ENCODE data around the gene YY1AP1. TPM values are rescaled to one million over a fixed set of nuclear protein-coding genes. Genes with fewer than 3 reads are reported as not detected.
"Not testable (repeated sequence)": the region's sequence is repeated elsewhere in the genome, so short reads cannot be mapped to it uniquely, and the experiment has no call there.

The YY1AP1 gene
- total RNA-seq, 4 donors from 2014 or later, result 61.7 to 172 (median 94.6) TPM

GRCh38 chr1:155678027-155678426 lies 10.5 kb downstream of the YY1AP1 start:
- no peaks in the 10 kb centered on the region for H3K4me1 ChIP-seq
- H3K27ac ChIP-seq, result no peak overlapping the region
- WGBS, 2 donors, result 93% methylated on average over 4 of the region's 4 CpGs
- no peaks in the 10 kb centered on the region for H3K27me3 ChIP-seq
- H3K36me3 ChIP-seq, result peaks cover 51 to 57% of the 10 kb centered on the region in 2 donors
- TF ChIP-seq POLR2A (IDR thresholded peaks at IDR 0.05), result no peak
- TF ChIP-seq CTCF (IDR thresholded peaks at IDR 0.05), result no peak
- H3K4me3 ChIP-seq (replicated peaks in 1 of 3), result no peak overlapping the region
- intact Hi-C loops (cut with DNase I), result no loop called here
- DNase-seq, result no peak
- no peaks in the 10 kb centered on the region for H3K9me3 ChIP-seq

- Histone ChIP-seq H3K27me3 (no peaks in the 10 kb centered on the region), H3K27ac (no peak overlapping the region), H3K4me1 (no peaks in the 10 kb centered on the region), H3K9me3 (no peaks in the 10 kb centered on the region), H3K4me3 (replicated peaks in 1 of 3) (no peak overlapping the region), H3K36me3 (peaks cover 83 to 84% of the 10 kb centered on the region in 2 donors)
- WGBS, 2 donors, result 93 to 94% methylated on average over 6 of the region's 6 CpGs
- no peak for TF ChIP-seq CTCF (IDR thresholded peaks at IDR 0.05)
- TF ChIP-seq POLR2A (IDR thresholded peaks at IDR 0.05), result no peak
- intact Hi-C loops (cut with DNase I), result no loop called here
- DNase-seq, result no peak
Measured at GRCh38 chr1:155673003-155673402, 15.6 kb downstream of the YY1AP1 start.

GRCh38 chr1:155671750-155672149 lies 16.8 kb downstream of the YY1AP1 start:
- Histone ChIP-seq H3K36me3 (peaks cover 78 to 91% of the 10 kb centered on the region in 2 donors), H3K27me3 (no peaks in the 10 kb centered on the region), H3K9me3 (no peaks in the 10 kb centered on the region), H3K27ac (no peak overlapping the region), H3K4me3 (replicated peaks in 1 of 3) (no peak overlapping the region), H3K4me1 (no peaks in the 10 kb centered on the region)
- TF ChIP-seq CTCF (IDR thresholded peaks at IDR 0.05), result no peak
- no peak for TF ChIP-seq POLR2A (IDR thresholded peaks at IDR 0.05)
- intact Hi-C loops (cut with DNase I), result no loop called here
- WGBS, 2 donors, result 90 to 91% methylated on average over 4 of the region's 4 CpGs
- no peak for DNase-seq

GRCh38 chr1:155669233-155670162 lies 19.1 kb downstream of the YY1AP1 start:
- Histone ChIP-seq H3K4me3 (replicated peaks in 1 of 3) (no peak overlapping the region), H3K4me1 (no peaks in the 10 kb centered on the region), H3K27ac (no peak overlapping the region), H3K36me3 (peaks cover 80 to 88% of the 10 kb centered on the region in 2 donors), H3K27me3 (no peaks in the 10 kb centered on the region), H3K9me3 (no peaks in the 10 kb centered on the region)
- TF ChIP-seq CTCF (IDR thresholded peaks at IDR 0.05) (no peak), POLR2A (IDR thresholded peaks at IDR 0.05) (no peak)
- WGBS, 2 donors, result 96 to 100% methylated on average over 5 of the region's 5 CpGs
- intact Hi-C loops (cut with DNase I), result no loop called here
- DNase-seq, result no peak

GRCh38 chr1:155661239-155661638 lies 27.3 kb downstream of the YY1AP1 start:
- H3K9me3 ChIP-seq; DNase-seq; H3K27me3 ChIP-seq; intact Hi-C loops (cut with DNase I); H3K27ac ChIP-seq; H3K4me1 ChIP-seq; H3K4me3 ChIP-seq (replicated peaks in 1 of 3): not testable (repeated sequence)
- peaks cover 53 to 61% of the 10 kb centered on the region in 2 donors for H3K36me3 ChIP-seq
- WGBS, 2 donors, result 89 to 95% methylated on average over 3 to 4 of the region's 4 CpGs

Measured in thyroid gland (tissue), 4 donors.